GM18511 (cell line): ENCODE data around the gene LYSET.
"Not testable (repeated sequence)": the region's sequence is repeated elsewhere in the genome, so short reads cannot be mapped to it uniquely, and the experiment has no call there.

ENCODE experiments used
- ATAC-seq: cut with Tn5 transposase; IDR thresholded peaks from one replicate; pipeline ENCODE4 v1.9.1; 2021; ENCODE audit warnings: mild to moderate bottlenecking, moderate library complexity; ENCODE audit not compliant: unreplicated experiment

Gene LYSET, protein sequence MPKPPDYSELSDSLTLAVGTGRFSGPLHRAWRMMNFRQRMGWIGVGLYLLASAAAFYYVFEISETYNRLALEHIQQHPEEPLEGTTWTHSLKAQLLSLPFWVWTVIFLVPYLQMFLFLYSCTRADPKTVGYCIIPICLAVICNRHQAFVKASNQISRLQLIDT

DNA sequence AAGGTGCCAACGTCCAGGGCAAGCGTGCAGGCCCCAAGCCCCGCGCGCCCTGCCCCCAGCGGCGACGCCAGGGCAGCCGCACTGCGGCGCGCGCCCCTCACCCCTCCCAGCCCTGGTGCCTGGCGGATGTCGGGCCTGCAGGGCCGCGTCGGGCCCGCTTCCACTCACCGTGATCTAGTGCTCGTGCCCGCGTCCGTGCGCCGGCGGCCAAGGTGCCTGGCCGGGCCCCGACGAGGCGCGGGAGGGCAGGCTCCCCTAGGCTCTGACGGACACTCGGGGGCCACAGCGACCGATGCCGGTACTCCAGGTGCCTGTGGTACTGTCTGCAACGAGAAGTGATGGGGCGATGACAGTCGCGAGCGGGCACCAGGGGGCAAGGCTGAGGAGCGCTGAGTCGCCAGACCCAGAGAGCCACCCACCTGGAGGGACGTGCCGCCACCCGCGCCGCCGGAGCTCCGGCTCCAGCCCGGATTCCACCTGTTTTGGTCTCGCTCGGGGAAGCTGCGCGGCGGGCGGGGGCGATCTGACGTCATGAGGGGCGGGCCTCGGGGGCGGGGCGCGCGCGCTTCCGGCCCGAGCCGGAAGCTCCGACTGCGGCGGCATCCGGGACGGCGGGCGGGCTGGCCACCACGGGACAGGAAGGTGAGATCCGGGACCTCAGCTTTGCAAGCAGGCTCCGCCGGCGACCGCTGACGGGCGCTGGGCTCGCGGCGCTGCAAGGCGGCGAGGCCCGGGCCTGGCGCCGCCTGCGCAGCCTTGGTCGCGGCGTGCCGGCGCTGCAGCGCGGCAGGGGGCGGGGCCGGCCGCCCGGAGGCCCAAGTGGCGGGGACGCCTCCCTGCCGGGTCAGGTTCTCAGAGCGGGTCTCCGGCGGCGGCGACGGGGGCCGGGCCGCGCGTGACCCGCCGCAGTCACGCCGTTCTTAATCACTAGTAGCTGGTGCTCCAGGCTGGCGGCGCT, at the start of gene LYSET, which contains the start of gene MOAP1:
Gene LYSET, plus strand, starts transcription at position 927 of the 958 bp plus-strand sequence. CDS start 89 bp downstream, outside the sequence.
Gene MOAP1, minus strand, starts transcription at position 507 of the 958 bp plus-strand sequence. CDS start 655 bp downstream, outside the sequence.
- peak; percentile 87 for ATAC-seq

DNA sequence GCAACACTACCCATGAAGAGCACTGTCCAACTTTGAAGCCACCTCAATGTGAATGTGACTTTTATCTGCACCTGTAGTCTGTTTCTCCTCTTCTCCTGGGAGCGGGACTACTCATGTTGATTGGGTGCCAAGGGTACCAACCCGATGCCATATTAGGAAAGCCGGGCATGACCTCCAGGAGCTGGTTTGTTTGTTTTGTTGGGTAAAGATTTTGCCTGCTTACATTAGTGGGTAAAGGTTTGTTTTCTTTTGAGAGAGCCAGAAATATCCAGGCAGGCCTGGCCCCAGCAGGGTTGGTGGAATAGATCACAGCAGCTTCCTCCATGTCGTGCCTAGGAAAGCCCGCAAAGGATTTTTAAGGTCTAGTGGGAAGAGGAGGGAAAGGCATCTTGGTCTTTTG, 49.7 kb upstream of the LYSET start:
- no peak for ATAC-seq

DNA sequence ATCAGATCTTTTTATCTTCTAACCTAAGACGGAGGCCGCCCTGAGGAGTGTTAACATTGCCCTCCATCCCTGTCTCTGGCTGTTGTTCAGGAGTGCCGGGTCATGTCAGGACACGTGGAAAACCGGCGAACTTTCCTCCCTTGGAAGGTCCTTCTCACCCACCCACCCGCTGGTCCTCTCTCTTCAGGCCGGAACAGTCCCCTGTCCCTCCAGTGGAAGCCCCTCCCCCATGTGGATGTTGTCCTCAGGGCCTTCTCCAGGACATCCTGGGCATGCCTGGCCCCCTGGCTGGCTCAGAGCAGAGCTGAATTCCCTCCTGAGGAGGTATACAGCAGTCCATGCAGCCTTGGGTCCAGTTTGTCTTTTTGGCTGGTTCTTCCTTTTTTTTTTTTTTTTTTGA, 49.1 kb upstream of the LYSET start:
- ATAC-seq, result no peak

DNA sequence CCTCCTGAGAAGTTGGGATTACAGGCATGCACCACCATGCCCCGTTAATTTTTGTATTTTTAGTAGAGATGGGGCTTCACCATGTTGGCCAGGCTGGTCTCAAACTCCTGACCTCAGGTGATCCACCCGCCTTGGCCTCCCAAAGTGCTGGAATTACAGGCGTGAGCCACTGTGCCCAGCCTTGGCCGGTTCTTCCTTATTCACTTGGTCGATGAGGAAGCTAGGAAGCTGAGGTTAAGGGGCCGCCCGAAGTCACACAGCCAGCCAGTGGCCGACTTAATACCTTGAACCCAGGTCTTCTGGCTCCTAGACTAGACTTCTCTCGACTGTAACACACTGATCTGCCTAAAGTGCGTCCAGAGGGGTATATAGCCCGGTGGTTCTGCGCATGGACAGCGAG, 48.6 kb upstream of the LYSET start:
- not testable (repeated sequence) for ATAC-seq

DNA sequence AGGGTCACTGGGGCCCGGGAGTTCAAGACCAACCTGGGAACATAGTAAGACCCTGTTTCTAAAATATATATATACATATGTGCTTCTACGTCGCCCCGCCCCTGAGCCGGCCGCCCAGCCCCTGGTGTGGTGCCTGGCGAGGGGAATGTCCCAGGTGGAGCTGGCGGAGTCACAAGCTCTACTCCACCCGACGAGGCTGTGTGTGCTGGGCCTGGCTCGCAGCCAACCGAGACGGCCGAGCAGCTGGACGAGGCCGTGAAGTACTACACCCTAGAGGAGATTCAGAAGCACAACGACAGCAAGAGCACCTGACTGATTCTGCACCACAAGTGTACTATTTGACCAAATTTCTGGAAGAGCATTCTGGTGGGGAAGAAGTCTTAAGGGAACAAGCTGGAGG, 47.3 kb upstream of the LYSET start:
- no peak for ATAC-seq

DNA sequence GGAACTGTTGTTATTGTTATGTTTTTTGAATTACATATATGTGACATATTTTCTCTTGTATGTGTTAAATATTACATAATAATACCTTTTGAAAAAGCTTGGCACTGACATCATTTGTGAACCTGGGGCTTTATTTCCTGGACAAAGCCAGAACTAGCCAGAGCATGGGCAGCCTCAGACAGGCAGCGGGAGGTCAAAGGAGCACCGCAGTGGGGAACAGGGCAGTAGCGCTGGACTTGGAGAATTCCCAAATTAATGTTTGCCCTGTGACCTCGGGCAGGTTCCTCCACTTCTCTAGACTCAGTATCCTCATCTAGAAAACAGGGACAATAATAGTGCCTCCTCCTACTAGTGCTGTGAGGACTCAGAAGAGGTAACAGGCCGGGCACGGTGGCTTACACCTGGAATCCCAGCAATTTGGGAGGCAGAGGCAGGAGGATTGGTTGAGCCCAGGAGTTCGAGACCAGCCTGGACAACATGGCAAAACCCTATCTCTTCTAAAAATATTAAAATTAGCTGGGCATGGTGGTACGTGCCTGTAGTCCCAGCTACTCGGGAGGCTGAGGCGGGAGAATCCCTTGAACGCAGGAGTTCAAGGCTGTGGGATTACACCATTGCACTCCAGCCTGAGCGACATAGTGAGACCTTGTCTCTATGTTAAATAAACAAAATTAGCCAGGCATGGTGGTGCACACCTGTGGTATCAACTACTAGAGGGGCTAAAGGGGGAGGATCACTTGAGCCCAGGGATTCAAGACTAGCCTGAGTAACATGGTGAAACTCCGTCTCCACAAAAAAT, 42.1 kb upstream of the LYSET start:
- no peak for ATAC-seq

DNA sequence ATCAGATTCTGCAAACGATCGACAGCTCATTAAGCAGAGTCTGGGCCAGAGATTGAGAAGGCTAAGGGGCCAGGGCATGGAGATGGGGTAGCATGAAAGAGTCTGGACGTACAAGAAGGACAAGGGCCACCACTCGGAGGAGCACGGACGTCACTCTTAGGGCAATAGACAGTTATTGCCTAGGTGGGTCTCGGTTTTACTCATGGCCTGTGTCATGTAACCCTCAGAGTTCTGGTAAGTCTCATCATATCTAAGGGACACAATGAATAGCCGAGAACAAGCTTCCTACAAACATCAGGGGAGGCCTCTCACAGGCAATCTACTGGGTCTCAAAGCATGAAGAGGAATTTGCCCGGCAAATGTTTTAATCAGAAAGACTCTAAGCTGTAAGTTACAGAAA, 39.0 kb upstream of the LYSET start:
- no peak for ATAC-seq

DNA sequence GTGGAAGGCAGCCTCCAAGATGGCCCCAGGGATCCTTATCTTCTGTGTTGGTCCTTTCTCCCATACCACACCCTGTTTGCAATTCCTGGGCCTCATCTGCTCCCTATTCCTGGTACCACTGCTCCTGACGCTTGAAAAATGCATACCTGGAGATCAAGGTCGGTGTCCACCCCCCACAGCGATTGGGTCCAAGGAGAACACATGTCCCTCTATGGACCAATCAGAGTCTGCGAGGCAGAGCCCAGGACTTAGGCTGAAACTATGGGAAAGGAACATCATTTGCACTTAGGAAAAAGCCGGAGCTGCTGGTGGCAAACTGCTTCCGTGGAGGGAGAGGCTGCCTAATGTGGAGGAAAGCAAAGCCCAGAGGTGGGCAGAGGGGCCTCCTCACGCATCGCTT, 36.1 kb upstream of the LYSET start:
- no peak for ATAC-seq

DNA sequence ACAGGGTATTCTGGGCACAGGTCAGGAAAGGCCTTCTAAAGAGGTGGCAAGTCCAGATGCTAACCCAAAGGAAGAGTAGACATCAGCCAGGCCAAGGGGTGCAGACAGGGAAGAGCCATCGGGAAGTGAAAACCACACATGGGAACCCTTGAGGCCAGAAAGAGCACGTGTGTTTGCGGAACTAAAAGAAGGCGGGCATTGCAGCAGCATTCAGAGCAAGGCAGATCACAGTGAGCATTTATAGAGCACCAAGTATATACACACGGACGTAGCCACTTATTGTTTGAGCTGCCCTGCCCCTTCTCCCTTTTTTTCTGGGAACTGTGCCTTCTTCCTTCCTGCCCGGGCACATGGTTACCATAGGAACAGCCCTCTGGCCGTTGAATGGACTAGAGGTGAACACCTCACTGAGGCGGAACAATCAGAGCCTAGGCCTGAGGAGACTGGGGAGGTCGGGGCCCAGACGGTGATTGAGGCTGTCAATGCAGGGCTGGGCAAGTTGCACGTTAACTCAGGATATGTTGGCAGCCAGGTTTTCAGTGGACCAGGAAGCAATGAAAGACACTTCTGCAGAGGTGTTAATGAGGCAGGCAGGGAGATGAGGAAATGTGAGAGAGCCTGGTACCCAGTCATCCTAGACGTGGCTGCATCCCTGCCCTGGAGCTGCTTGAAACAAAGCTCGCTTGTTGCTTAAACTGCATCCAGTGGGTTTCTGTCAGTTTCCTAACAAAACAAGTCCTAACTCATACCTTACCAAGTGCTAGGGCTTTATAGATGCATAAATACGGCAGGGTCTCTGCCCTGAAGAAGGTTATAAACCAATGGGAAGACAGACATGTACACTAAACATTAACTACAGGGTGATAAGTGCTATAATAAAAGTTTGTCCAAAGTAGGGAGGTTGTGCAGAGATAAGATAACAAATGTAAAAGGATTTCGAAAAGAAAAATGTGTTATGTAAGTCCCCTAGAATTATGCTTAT, 34.6 kb upstream of the LYSET start:
- ATAC-seq, result no peak

DNA sequence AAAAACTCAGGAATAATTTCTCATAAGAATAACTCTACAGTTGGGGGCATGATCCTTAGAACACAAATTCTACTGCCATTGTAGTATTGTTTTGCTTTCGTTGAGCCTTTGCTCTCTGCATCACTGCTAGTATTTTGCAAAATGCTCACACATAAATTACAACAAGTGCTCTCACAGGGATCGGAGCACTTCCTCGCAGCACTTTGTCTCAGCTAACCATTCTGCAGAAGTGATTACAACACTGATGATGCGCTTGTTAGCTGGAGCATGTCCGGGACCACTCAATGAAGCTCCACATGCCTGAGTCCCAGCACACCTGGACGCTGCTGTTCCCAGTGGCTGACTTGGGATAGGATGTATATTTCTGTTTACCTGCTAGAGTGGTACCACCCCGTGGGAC, 32.0 kb upstream of the LYSET start:
- no peak for ATAC-seq

DNA sequence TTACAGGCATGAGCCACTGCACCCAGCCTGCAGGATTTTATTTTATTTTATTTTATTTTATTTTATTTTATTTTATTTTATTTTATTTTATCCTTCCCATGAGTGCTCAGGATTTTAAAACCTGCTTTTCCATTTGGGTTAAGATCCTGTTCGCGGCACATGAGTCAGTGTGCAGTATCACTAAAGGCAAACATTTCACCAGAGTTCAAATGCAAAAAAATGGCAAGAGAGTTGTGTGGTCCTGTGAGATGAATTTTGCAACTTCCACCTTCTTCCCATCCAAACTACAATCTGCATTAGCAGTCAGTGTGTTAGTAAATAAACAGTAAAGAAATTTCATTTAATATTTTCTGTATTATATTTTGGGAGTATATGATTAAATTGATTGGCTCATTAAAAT, 29.4 kb upstream of the LYSET start:
- no peak for ATAC-seq

DNA sequence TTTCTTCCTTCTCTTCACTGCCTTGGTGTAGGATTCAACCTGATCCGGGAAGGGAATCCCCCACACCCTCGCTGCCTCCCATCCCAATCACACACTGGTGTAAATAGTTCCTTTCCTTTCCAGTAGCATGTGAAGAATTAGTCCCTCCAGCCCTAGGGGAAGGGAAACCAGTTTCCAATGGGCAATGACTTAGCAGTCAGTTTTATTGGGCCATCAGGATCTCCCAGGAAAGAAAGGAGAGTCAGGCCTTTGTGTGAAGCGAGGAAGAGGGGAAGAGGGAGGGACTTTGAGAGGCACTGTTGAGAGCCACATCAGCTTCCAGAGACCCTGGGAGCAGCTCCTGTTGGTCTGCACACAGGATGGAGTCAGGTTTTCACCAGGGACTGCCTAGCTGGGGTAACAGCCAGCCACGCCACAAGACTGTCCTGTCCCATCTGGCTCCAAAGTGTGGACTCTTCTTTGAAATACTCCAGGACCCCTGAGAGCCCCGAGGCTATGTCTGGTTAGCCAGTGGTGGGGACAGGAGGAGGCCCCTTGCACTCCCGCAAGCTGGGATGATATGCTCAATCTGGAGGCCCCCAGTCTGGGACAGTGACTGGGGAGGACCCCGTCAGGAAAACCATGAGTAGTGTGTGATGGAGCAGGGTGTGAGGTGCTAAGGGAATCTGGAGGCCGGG, 28.3 kb upstream of the LYSET start:
- ATAC-seq, result no peak

DNA sequence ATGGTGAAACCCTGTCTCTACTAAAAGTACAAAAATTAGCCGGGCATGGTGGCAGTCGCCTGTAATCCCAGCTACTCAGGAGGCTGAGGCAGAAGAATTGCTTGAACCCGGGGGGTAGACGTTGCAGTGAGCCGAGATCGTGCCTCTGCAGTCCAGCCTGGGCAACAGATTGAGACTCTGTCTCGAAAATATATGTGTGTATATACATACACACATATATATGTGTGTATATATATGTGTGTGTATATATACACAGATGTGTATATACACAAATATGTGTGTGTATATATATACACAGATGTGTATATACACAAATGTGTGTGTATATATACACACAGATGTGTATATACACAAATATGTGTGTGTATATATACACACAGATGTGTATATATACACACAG, 26.8 kb upstream of the LYSET start:
- ATAC-seq, result not testable (repeated sequence)

DNA sequence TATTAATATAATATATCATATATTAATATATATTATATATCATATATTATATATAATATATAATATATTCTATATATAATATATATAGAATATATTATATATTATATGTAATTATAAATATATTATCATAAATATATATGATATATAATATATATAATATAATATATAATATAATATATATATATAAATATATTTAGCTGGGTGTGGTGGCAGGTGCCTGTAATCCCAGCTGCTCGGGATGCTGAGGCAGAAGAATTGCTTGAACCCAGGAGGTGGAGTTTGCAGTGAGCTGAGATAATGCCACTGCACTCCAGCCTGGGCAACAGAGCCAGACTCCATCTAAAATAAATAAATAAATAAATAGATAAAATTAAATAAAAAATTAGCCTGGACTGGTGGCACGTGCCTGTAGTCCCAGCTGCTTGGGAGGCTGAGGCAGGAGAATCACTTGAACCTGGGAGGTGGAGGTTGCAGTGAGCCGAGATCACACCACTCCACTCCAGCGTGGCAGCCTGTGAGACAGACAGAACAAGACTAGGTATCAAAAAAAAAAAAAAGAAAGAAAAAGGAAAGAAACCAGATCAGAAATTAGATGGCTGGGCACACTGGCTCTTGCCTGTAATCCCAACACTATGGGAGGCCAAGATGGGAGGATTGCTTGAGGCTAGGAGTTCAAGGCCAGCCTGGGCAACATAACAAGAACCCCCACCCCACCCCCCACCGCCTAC, 25.3 kb upstream of the LYSET start:
- not testable (repeated sequence) for ATAC-seq

DNA sequence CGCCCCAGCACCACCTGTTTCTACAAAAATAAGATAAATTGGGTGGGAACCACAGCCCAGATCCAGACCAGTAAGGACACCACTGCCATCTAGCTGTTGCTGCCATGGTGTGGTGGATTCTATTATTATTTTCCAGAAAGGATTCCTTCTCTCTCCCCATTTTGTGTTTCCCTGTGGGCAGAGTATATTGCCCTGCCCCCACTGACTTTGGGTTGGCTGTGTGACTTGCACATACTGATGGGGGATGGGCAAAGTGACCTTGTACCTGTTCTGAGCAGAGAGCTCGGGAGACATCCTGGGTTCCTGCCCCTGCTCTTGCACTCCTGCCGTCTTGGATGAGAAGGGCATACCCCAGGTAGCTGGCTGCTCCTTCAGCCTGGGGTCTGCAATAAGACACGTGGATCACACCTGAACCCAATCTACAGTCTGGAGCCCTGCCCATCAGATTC, 24.7 kb upstream of the LYSET start:
- no peak for ATAC-seq

DNA sequence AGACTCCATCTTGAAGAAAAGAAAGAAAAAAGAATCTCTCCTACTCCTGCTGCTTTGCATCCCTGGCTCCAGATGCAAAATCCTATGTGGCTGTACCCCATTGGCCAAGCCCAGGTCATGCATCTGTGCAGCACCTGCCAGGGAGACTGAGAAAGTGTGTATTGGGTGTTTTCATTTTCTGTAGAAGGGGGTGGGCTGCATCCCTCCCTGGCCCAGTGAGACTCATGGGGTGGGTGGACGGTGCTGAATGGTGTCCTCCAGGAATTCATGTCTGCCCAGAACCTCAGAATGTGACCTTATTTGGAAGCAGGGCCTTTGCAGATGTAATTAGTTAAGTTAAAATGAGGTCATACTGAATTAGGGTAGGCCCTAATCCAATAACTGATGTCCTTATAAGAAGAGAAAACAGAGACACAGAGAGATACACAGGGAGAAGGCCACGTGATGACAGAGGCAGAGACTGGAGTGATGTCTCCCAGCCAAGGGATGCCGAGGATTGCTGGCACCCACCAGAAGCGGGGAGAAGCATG, 23.6 kb upstream of the LYSET start:
- ATAC-seq, result no peak

DNA sequence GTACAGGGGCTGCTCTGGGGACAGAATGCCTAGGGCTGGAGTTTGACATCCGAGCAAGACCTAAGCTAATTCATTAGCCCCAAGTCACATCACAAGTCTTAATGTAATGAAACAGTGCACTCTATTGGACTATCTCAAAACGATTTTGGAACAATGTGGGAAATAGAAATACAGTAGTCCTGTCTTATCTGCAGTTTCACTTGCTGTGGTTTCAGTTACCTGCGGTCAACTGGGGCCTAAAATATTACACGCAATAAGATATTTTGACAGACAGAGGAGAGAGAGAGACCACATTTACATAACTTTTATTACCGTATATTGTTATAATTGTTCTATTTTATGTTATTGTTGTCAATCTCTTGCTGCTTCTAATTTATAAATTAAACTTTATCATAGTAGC, 21.6 kb upstream of the LYSET start:
- no peak for ATAC-seq
